HEK293 (cell line): ENCODE data around the gene TBC1D4.

Source experiments
- CTCF ChIA-PET: fragments of 350-600 bp; formaldehyde crosslinking; extraction: SDS; loops from one replicate; lab custom pipeline; 2021; ENCODE audit warnings: antibody characterized with exemption; lab: Yijun Ruan, JAX
- POLR2A ChIA-PET: fragments of 300-600 bp; formaldehyde crosslinking; extraction: SDS; loops from one replicate; lab custom pipeline; 2020; ENCODE audit warnings: antibody characterized with exemption, inconsistent platforms; lab: Yijun Ruan, JAX
- H3K27ac ChIP-seq: fragments of 200-500 bp; sonication (Bioruptor generic); 2 replicates; pipeline ENCODE4 v1.5.1; 2014; ENCODE audit warnings: low read depth, low read length, control low read depth, inconsistent platforms; ENCODE audit errors: extremely low read depth
- H3K36me3 ChIP-seq, 2 experiments: fragments of 200-500 bp in 1 of 2; sonication (Bioruptor generic) in 1 of 2; 1 replicate in 1 of 2; 2 replicates in 1 of 2; pipeline ENCODE4 v1.5.1; 2014 to 2017; ENCODE audit warnings: inconsistent platforms in 2 of 2, low read length in 2 of 2; ENCODE audit not compliant: control insufficient read depth in 2 of 2, insufficient read depth in 1 of 2
- H3K4me1 ChIP-seq: fragments of 200-500 bp; sonication (Bioruptor generic); 2 replicates; pipeline ENCODE4 v1.5.1; 2014; ENCODE audit warnings: mild to moderate bottlenecking, low read length, inconsistent platforms; ENCODE audit not compliant: control insufficient read depth, insufficient read depth
- H3K4me3 ChIP-seq: 2 replicates; pipeline ENCODE4 v1.5.1; 2011; ENCODE audit warnings: low read depth, mild to moderate bottlenecking, control low read depth, low read length, moderate library complexity
- H3K9me3 ChIP-seq: fragments of 200-500 bp; sonication (Bioruptor generic); 2 replicates; pipeline ENCODE4 v1.5.1; 2014; ENCODE audit warnings: low read depth, low read length, inconsistent platforms; ENCODE audit not compliant: control insufficient read depth, insufficient read depth
- AEBP2 ChIP-seq: fragments of 450-650 bp; formaldehyde crosslinking; IDR thresholded peaks from 2 replicates; pipeline ENCODE4 v1.5.1; 2016; ENCODE audit warnings: missing biosample characterization, missing genetic modification characterization, borderline replicate concordance
- CTCF ChIP-seq: fragments of 450-650 bp; formaldehyde crosslinking; IDR thresholded peaks from 2 replicates; pipeline ENCODE4 v1.5.1; 2016; ENCODE audit warnings: missing biosample characterization, missing genetic modification characterization
- PATZ1 ChIP-seq: fragments of 450-650 bp; formaldehyde crosslinking; IDR thresholded peaks from 2 replicates; pipeline ENCODE4 v1.5.1; 2016; ENCODE audit warnings: missing biosample characterization, missing genetic modification characterization
- PRDM1 ChIP-seq: fragments of 450-650 bp; formaldehyde crosslinking; IDR thresholded peaks from 2 replicates; pipeline ENCODE4; 2016; ENCODE audit warnings: missing biosample characterization, missing genetic modification characterization
- PRDM10 ChIP-seq: fragments of 450-650 bp; formaldehyde crosslinking; IDR thresholded peaks from 2 replicates; pipeline ENCODE4 v1.5.1; 2016; ENCODE audit warnings: missing biosample characterization, missing genetic modification characterization
- PRDM6 ChIP-seq: fragments of 450-650 bp; formaldehyde crosslinking; IDR thresholded peaks from 2 replicates; pipeline ENCODE4 v1.5.1; 2017; ENCODE audit warnings: missing biosample characterization, missing genetic modification characterization
- SETDB1 ChIP-seq: IDR thresholded peaks from one replicate; pipeline ENCODE4 v1.6.1; 2017; ENCODE audit warnings: mild to moderate bottlenecking, low read length, moderate library complexity, mixed read lengths; ENCODE audit not compliant: insufficient read length
- YY1 ChIP-seq: fragments of 450-650 bp; formaldehyde crosslinking; IDR thresholded peaks from 2 replicates; pipeline ENCODE4 v1.5.1; 2018; ENCODE audit warnings: missing biosample characterization, missing genetic modification characterization
- ZBTB17 ChIP-seq: fragments of 450-650 bp; formaldehyde crosslinking; IDR thresholded peaks from 2 replicates; pipeline ENCODE4 v1.5.1; 2016; ENCODE audit warnings: missing biosample characterization, missing genetic modification characterization
- ZBTB44 ChIP-seq: fragments of 450-650 bp; IDR thresholded peaks from 2 replicates; pipeline ENCODE4 v1.5.1; 2018; ENCODE audit warnings: missing biosample characterization, mild to moderate bottlenecking, missing genetic modification characterization
- ZNF223 ChIP-seq: fragments of 450-650 bp; formaldehyde crosslinking; IDR thresholded peaks from 2 replicates; pipeline ENCODE4 v1.5.1; 2016; ENCODE audit warnings: missing biosample characterization, missing genetic modification characterization
- ZNF302 ChIP-seq: fragments of 450-650 bp; formaldehyde crosslinking; IDR thresholded peaks from 2 replicates; pipeline ENCODE4 v1.5.1; 2016; ENCODE audit warnings: missing biosample characterization, missing genetic modification characterization, low read depth
- ZNF600 ChIP-seq: fragments of 450-650 bp; formaldehyde crosslinking; IDR thresholded peaks from 2 replicates; pipeline ENCODE4 v1.5.1; 2016; ENCODE audit warnings: missing biosample characterization, missing genetic modification characterization
- ZNF76 ChIP-seq: fragments of 450-650 bp; formaldehyde crosslinking; IDR thresholded peaks from 2 replicates; pipeline ENCODE4; 2016; ENCODE audit warnings: low read depth, missing biosample characterization, missing genetic modification characterization, borderline replicate concordance
- ZSCAN18 ChIP-seq: fragments of 450-650 bp; formaldehyde crosslinking; IDR thresholded peaks from 2 replicates; pipeline ENCODE4 v1.5.1; 2016; ENCODE audit warnings: missing biosample characterization, missing genetic modification characterization

Gene TBC1D4

GRCh38 chr13:75492389-75492788 is 10.4 kb upstream of the TBC1D4 start:
- H3K9me3 ChIP-seq: no peaks in the 10 kb centered on the region
- no peaks in the 10 kb centered on the region for H3K4me1 ChIP-seq
- no peak overlapping the region for H3K4me3 ChIP-seq
- no peaks in the 10 kb centered on the region for H3K36me3 ChIP-seq
- H3K27ac ChIP-seq: no peak overlapping the region
- TF ChIP-seq ZNF76 (no peak), SETDB1 (peak; percentile 80), ZNF223 (tag by site-specific recombination) (no peak)
- CTCF ChIA-PET: interaction anchor here (0.7 kb wide), 1 partner anchor 9 kb away, joined by 3 read pairs; no protein-coding TSS in a partner anchor
- POLR2A ChIA-PET: no interaction called here

GRCh38 chr13:75491376-75491775 is 9.4 kb upstream of the TBC1D4 start:
- Histone ChIP-seq H3K4me3 (no peak overlapping the region), H3K36me3 (no peaks in the 10 kb centered on the region), H3K9me3 (no peaks in the 10 kb centered on the region), H3K4me1 (no peaks in the 10 kb centered on the region), H3K27ac (no peak overlapping the region)
- POLR2A ChIA-PET: no interaction called here
- TF ChIP-seq YY1 (tag by site-specific recombination) (no peak), ZBTB44 (tag by site-specific recombination) (no peak), ZSCAN18 (no peak), AEBP2 (tag by site-specific recombination) (no peak), CTCF (no peak), ZNF302 (no peak)
- CTCF ChIA-PET: interaction anchor here (1.1 kb wide), 1 partner anchor 9 kb away, joined by 5 read pairs; the partner anchor contains the start of gene TBC1D4

GRCh38 chr13:75489502-75490263 is 7.7 kb upstream of the TBC1D4 start:
- Histone ChIP-seq H3K9me3 (no peaks in the 10 kb centered on the region), H3K27ac (no peak overlapping the region), H3K4me3 (no peak overlapping the region), H3K36me3 (no peaks in the 10 kb centered on the region), H3K4me1 (no peaks in the 10 kb centered on the region)
- ChIA-PET POLR2A (interaction anchor here (0.7 kb wide), 1 partner anchor 1721 kb away, joined by 5 read pairs; no protein-coding TSS in a partner anchor), CTCF (interaction anchor here (0.6 kb wide), 1 partner anchor 10 kb away, joined by 8 read pairs; no protein-coding TSS in a partner anchor)
- peak; percentile 93 for TF ChIP-seq ZNF600 (tag by site-specific recombination)
- 0 out of 2 replicates have a peak, but pooled peaks have one; percentile 37 for TF ChIP-seq PRDM1 (tag by site-specific recombination)
- peak; percentile 71 for TF ChIP-seq PRDM6 (tag by site-specific recombination)
- peak; percentile 72 for TF ChIP-seq PRDM10 (tag by site-specific recombination)
- TF ChIP-seq ZBTB17: peak; percentile 86
- peak; percentile 10; the same call in 1 of the 2 replicates for TF ChIP-seq PATZ1 (tag by site-specific recombination)
